Natural killer cell (primary cell): ENCODE results near the gene GNG12. TPM values are rescaled to one million over a fixed set of nuclear protein-coding genes. Genes with fewer than 3 reads are reported as not detected.
"Not testable (repeated sequence)": the region's sequence is repeated elsewhere in the genome, so short reads cannot be mapped to it uniquely, and the experiment has no call there.

Source experiments
- ATAC-seq, 3 donors: fragments of 150-1000 bp in 2 of 3; fragments of 200-7000 bp in 1 of 3; cut with Tn5 transposase; 1 replicate in 1 of 3; 2 replicates in 2 of 3; pipeline ENCODE4 v1.10.0; 2021; ENCODE audit warnings: mild to moderate bottlenecking in 2 of 3, moderate library complexity in 2 of 3
- DNase-seq, 2 donors: peaks; one replicate each; pipeline versions ENCODE4 v3.0.0 to v3.0.0-alpha.2; 2013 to 2021; ENCODE audit warnings: mixed read lengths in 1 of 2
- H3K27ac ChIP-seq: one replicate; pipeline ENCODE4 v1.5.1; 2013; ENCODE audit warnings: mild to moderate bottlenecking, low read length
- H3K27me3 ChIP-seq: one replicate; pipeline ENCODE4 v1.6.1; 2013; ENCODE audit warnings: low read length; ENCODE audit not compliant: control insufficient read depth, insufficient read depth
- H3K36me3 ChIP-seq: one replicate; pipeline ENCODE4 v1.6.1; 2013; ENCODE audit warnings: low read length; ENCODE audit not compliant: control insufficient read depth, insufficient read depth
- H3K4me1 ChIP-seq: one replicate; pipeline ENCODE4 v1.6.1; 2013; ENCODE audit warnings: low read length; ENCODE audit not compliant: control insufficient read depth, insufficient read depth
- H3K4me3 ChIP-seq: one replicate; pipeline ENCODE4 v1.5.1; 2013; ENCODE audit warnings: low read length
- H3K9me3 ChIP-seq: one replicate; pipeline ENCODE4 v1.6.1; 2013; ENCODE audit warnings: low read length; ENCODE audit not compliant: control insufficient read depth, insufficient read depth
- H3K27ac Mint-ChIP-seq, 2 donors: one replicate each; pipeline ENCODE4 v1.8.0; 2022; ENCODE audit warnings: mild to moderate bottlenecking in 2 of 2, mixed read lengths in 2 of 2, moderate library complexity in 1 of 2
- H3K27me3 Mint-ChIP-seq, 2 donors: one replicate each; pipeline ENCODE4 v1.8.0; 2022; ENCODE audit warnings: low read depth in 2 of 2, mixed read lengths in 2 of 2
- H3K36me3 Mint-ChIP-seq: one replicate; pipeline ENCODE4 v1.8.0; 2022; ENCODE audit warnings: mixed read lengths
- H3K4me1 Mint-ChIP-seq, 2 donors: one replicate each; pipeline ENCODE4 v1.8.0; 2022; ENCODE audit warnings: mixed read lengths in 2 of 2
- H3K4me3 Mint-ChIP-seq: one replicate; pipeline ENCODE4 v1.8.0; 2022; ENCODE audit warnings: mild to moderate bottlenecking, moderate library complexity, mixed read lengths
- H3K9me3 Mint-ChIP-seq, 2 donors: one replicate each; pipeline ENCODE4 v1.8.0; 2022; ENCODE audit warnings: mixed read lengths in 2 of 2
- WGBS: methylation state at CpG from one replicate; pipeline ENCODE4 v1.1.7; 2013; ENCODE audit warnings: missing lambda C conversion rate; ENCODE audit not compliant: insufficient coverage; 5-methylcytosine and 5-hydroxymethylcytosine counted together
- intact Hi-C: fragments of 100-400 bp; cut with micrococcal nuclease; formaldehyde crosslinking; loops from one replicate; pipeline ENCODE4 v1.14.2; 2022
- total RNA-seq, 4 donors: library from RNA; stranded (reverse); fragments of 120-200 nt in 1 of 4; gene quantifications; one replicate each; pipeline versions ENCODE4 v1.2.3 to v1.2.4, GENCODE V29; 2013 to 2022
- TF ChIP-seq, protein P1 (sequence below): fragments of 200-600 bp; IDR thresholded peaks from one replicate; pipeline ENCODE4 v1.8.0; 2022; ENCODE audit warnings: antibody characterized with exemption

Gene GNG12
- total RNA-seq, 3 donors from 2014 or later (not counting 1 experiment from before 2014, with no cell fraction given): not detected

DNA sequence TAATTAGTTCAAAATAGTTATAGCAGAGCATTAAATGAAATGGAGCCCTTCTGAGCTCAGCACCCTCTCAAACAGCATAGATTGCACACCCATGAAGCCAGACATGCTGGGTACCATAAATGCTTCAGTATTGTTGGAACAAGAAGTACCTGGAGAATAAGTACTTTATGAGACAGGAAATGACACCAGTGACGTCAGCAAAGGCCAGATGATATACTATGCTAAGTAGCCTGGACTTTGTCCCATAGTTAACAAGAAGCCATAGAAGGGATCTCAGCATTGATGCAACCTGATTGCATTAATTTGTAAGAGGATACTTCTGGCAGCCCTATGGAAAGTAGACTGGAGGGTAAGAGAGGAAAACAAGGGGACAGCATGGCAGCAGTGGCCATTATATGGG lies 164.6 kb downstream of the GNG12 start:
- Mint-ChIP-seq H3K4me3 (no peak overlapping the region), H3K9me3 (no peaks in the 10 kb centered on the region), H3K4me1 (no peaks in the 10 kb centered on the region), H3K27me3 (peaks cover 21 to 38% of the 10 kb centered on the region in 2 donors), H3K36me3 (no peaks in the 10 kb centered on the region), H3K27ac (no peak overlapping the region)
- DNase-seq (no peak), ATAC-seq (no peak)
- Histone ChIP-seq H3K36me3 (no peaks in the 10 kb centered on the region), H3K27me3 (peaks cover 2% of the 10 kb centered on the region), H3K27ac (no peak overlapping the region), H3K9me3 (no peaks in the 10 kb centered on the region), H3K4me1 (no peaks in the 10 kb centered on the region), H3K4me3 (no peak overlapping the region)
- TF ChIP-seq, protein P1, sequence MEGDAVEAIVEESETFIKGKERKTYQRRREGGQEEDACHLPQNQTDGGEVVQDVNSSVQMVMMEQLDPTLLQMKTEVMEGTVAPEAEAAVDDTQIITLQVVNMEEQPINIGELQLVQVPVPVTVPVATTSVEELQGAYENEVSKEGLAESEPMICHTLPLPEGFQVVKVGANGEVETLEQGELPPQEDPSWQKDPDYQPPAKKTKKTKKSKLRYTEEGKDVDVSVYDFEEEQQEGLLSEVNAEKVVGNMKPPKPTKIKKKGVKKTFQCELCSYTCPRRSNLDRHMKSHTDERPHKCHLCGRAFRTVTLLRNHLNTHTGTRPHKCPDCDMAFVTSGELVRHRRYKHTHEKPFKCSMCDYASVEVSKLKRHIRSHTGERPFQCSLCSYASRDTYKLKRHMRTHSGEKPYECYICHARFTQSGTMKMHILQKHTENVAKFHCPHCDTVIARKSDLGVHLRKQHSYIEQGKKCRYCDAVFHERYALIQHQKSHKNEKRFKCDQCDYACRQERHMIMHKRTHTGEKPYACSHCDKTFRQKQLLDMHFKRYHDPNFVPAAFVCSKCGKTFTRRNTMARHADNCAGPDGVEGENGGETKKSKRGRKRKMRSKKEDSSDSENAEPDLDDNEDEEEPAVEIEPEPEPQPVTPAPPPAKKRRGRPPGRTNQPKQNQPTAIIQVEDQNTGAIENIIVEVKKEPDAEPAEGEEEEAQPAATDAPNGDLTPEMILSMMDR: no peak
- WGBS: 50% methylated on average over 1 of the region's 1 CpG
- intact Hi-C loops: no loop called here

DNA sequence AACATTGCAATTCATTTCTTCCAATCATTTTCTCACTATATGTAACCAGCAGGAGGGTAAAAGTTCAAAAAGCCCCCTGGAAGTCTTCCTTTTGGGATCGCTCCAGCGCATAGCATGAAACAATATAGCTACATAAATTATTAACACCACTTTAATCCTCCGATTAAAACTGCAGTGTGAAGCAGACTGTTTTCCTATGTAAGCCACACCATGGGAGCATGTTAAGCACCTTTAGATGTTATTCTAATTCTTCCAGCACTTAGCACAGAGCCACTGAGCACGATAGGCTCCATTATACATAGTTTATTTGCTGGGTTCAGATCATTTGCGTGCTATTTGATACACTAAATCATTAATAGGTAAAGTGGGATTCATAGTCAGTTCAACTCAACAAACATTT lies 166.6 kb downstream of the GNG12 start:
- Histone ChIP-seq H3K27ac (no peak overlapping the region), H3K36me3 (no peaks in the 10 kb centered on the region), H3K9me3 (no peaks in the 10 kb centered on the region), H3K27me3 (peaks cover 2% of the 10 kb centered on the region), H3K4me3 (no peak overlapping the region), H3K4me1 (no peaks in the 10 kb centered on the region)
- intact Hi-C loops: no loop called here
- WGBS: 95% methylated on average over 3 of the region's 5 CpGs
- ATAC-seq (no peak), DNase-seq (no peak)
- Mint-ChIP-seq H3K27ac (no peak overlapping the region), H3K4me3 (no peak overlapping the region), H3K27me3 (peaks cover 22 to 50% of the 10 kb centered on the region in 2 donors), H3K4me1 (no peaks in the 10 kb centered on the region), H3K36me3 (no peaks in the 10 kb centered on the region), H3K9me3 (no peaks in the 10 kb centered on the region)
- TF ChIP-seq, protein P1: no peak

DNA sequence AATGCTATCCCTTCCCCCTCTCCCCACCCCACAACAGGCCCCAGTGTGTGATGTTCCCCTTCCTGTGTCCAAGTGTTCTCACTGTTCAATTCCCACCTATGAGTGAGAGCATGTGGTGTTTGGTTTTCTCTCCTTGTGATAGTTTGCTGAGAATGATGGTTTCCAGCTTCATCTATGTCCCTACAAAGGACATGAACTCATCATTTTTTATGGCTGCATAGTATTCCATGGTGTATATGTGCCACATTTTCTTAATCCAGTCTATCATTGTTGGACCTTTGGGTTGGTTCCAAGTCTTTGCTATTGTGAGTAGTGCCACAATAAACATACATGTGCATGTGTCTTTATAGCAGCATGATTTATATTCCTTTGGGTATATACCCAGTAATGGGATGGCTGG lies 168.0 kb downstream of the GNG12 start:
- H3K9me3 Mint-ChIP-seq, H3K36me3 ChIP-seq, H3K27ac Mint-ChIP-seq, H3K4me3 ChIP-seq, intact Hi-C loops, H3K27me3 ChIP-seq, H3K4me3 Mint-ChIP-seq, H3K36me3 Mint-ChIP-seq, ATAC-seq, H3K9me3 ChIP-seq, H3K4me1 Mint-ChIP-seq, H3K4me1 ChIP-seq, DNase-seq, H3K27ac ChIP-seq: not testable (repeated sequence)
- H3K27me3 Mint-ChIP-seq: peaks cover 22 to 45% of the 10 kb centered on the region in 2 donors

DNA sequence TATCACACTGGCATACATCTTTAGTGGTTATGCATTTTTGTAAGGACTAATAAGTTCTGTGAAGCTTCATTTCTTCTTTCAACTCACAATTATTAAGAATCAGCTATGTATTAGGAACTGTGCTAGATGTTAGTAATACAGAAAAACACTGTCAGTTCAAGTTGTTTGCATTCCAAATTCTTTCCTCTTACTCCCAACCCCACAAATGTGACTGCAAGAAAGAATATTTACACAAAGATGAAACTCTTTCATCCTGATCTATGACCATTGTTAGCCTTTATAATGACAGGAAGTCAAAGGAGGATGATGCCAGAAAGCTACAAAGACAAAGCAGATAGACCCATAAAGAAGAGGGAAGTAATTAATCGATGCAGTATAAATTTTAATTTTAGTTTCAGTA lies 169.2 kb downstream of the GNG12 start:
- no peaks in the 10 kb centered on the region for H3K9me3 Mint-ChIP-seq
- H3K4me3 Mint-ChIP-seq: no peak overlapping the region
- H3K4me1 ChIP-seq: no peaks in the 10 kb centered on the region
- H3K27ac Mint-ChIP-seq: no peak overlapping the region
- ATAC-seq (no peak), DNase-seq (no peak)
- no peaks in the 10 kb centered on the region for H3K4me1 Mint-ChIP-seq
- intact Hi-C loops: no loop called here
- H3K27me3 Mint-ChIP-seq: peaks cover 29 to 50% of the 10 kb centered on the region in 2 donors
- no peak overlapping the region for H3K4me3 ChIP-seq
- H3K27ac ChIP-seq: no peak overlapping the region
- H3K27me3 ChIP-seq: peaks cover 4% of the 10 kb centered on the region
- no CpG with 5 or more reads among the region's 1 CpG for WGBS
- H3K36me3 Mint-ChIP-seq: no peaks in the 10 kb centered on the region
- no peaks in the 10 kb centered on the region for H3K36me3 ChIP-seq
- TF ChIP-seq, protein P1: no peak
- no peaks in the 10 kb centered on the region for H3K9me3 ChIP-seq
